Measurements from ENCODE around the gene PCED1B. TPM values are rescaled to one million over a fixed set of nuclear protein-coding genes. Genes with fewer than 3 reads are reported as not detected.
"Not testable (repeated sequence)": the region's sequence is repeated elsewhere in the genome, so short reads cannot be mapped to it uniquely, and the experiment has no call there.

Gene PCED1B
- total and polyA plus RNA-seq, 4 donors: 2.2 to 8.2 (median 3.8) TPM

DNA sequence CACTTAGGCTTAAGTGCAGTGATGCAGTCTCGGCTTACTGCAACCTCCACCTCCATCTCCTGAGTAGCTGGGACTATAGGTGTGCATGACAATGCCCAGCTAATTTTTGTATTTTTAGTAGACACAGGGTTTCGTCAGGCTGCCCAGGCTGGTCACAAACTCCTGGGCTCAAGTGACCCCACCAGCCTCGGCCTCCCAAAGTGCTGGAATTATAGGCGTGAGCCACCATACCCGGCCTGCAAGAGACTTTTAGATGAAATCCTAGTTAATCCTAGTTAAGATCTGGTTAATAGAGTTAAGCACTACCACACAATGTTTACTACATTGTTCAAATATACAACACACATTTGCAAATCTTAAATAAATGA, 196.8 kb downstream of the PCED1B start:
- WGBS, 2 donors: 92 to 95% methylated on average over 5 of the region's 5 CpGs
- Histone ChIP-seq H3K9ac (ENCODE audit: insufficient read depth in 1 of 2, low read length in 2 of 2) (no peak overlapping the region), H3K27me3 (ENCODE audit: control insufficient read depth in 3 of 3, insufficient read depth in 3 of 3, low read length in 2 of 3) (peaks cover 0 to 3% (median 0%) of the 10 kb centered on the region in 3 donors), H3K4me3 (no peak overlapping the region), H3K4me1 (ENCODE audit: control insufficient read depth in 5 of 5, insufficient read depth in 5 of 5, low read length in 5 of 5) (peaks cover 3 to 41% (median 10%) of the 10 kb centered on the region in 5 donors), H3K27ac (ENCODE audit: low read depth in 1 of 2, low read length in 1 of 2) (no peak overlapping the region), H3K36me3 (ENCODE audit: control insufficient read depth in 4 of 4, insufficient read depth in 4 of 4, low read length in 4 of 4) (no peaks in the 10 kb centered on the region), H3K9me3 (ENCODE audit: control insufficient read depth in 4 of 4, insufficient read depth in 3 of 4, low read length in 3 of 4) (no peaks in the 10 kb centered on the region)
- ATAC-seq (ENCODE audit: insufficient read depth, low FRiP score) (no peak), DNase-seq (no peak)
- TF ChIP-seq, protein P1, sequence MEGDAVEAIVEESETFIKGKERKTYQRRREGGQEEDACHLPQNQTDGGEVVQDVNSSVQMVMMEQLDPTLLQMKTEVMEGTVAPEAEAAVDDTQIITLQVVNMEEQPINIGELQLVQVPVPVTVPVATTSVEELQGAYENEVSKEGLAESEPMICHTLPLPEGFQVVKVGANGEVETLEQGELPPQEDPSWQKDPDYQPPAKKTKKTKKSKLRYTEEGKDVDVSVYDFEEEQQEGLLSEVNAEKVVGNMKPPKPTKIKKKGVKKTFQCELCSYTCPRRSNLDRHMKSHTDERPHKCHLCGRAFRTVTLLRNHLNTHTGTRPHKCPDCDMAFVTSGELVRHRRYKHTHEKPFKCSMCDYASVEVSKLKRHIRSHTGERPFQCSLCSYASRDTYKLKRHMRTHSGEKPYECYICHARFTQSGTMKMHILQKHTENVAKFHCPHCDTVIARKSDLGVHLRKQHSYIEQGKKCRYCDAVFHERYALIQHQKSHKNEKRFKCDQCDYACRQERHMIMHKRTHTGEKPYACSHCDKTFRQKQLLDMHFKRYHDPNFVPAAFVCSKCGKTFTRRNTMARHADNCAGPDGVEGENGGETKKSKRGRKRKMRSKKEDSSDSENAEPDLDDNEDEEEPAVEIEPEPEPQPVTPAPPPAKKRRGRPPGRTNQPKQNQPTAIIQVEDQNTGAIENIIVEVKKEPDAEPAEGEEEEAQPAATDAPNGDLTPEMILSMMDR (IDR thresholded peaks at IDR 0.05; ENCODE audit: control extremely low read depth, extremely low read depth): no peak

GRCh38 chr12:47276621-47277309, 197.3 kb downstream of the PCED1B start:
- WGBS, 2 donors: 19 to 25% methylated on average over 4 of the region's 4 CpGs
- Histone ChIP-seq H3K27me3 (ENCODE audit: control insufficient read depth in 3 of 3, insufficient read depth in 3 of 3, low read length in 2 of 3) (peaks cover 0 to 3% (median 0%) of the 10 kb centered on the region in 3 donors), H3K27ac (ENCODE audit: low read depth in 1 of 2, low read length in 1 of 2) (peak overlapping the region in 1 of 2 donors; percentile 46), H3K4me3 (no peak overlapping the region), H3K9ac (ENCODE audit: insufficient read depth in 1 of 2, low read length in 2 of 2) (no peak overlapping the region), H3K9me3 (ENCODE audit: control insufficient read depth in 4 of 4, insufficient read depth in 3 of 4, low read length in 3 of 4) (no peaks in the 10 kb centered on the region), H3K36me3 (ENCODE audit: control insufficient read depth in 4 of 4, insufficient read depth in 4 of 4, low read length in 4 of 4) (no peaks in the 10 kb centered on the region), H3K4me1 (ENCODE audit: control insufficient read depth in 5 of 5, insufficient read depth in 5 of 5, low read length in 5 of 5) (peaks cover 3 to 38% (median 10%) of the 10 kb centered on the region in 5 donors)
- TF ChIP-seq, protein P1 (IDR thresholded peaks at IDR 0.05; ENCODE audit: control extremely low read depth, extremely low read depth): no peak
- DNase-seq (peak; percentile 88 to 98 (median 96)), ATAC-seq (ENCODE audit: insufficient read depth, low FRiP score) (peak; percentile 59)

GRCh38 chr12:47277972-47278448, 198.6 kb downstream of the PCED1B start:
- H3K27ac ChIP-seq (ENCODE audit: low read depth in 1 of 2, low read length in 1 of 2): no peak overlapping the region
- no peak overlapping the region for H3K9ac ChIP-seq (ENCODE audit: insufficient read depth in 1 of 2, low read length in 2 of 2)
- H3K36me3 ChIP-seq (ENCODE audit: control insufficient read depth in 4 of 4, insufficient read depth in 4 of 4, low read length in 4 of 4): no peaks in the 10 kb centered on the region
- no peak overlapping the region for H3K4me3 ChIP-seq
- WGBS, 2 donors: 86 to 93% methylated on average over 1 of the region's 1 CpG
- no peaks in the 10 kb centered on the region for H3K9me3 ChIP-seq (ENCODE audit: control insufficient read depth in 4 of 4, insufficient read depth in 3 of 4, low read length in 3 of 4)
- TF ChIP-seq, protein P1 (IDR thresholded peaks at IDR 0.05; ENCODE audit: control extremely low read depth, extremely low read depth): no peak
- ATAC-seq (ENCODE audit: insufficient read depth, low FRiP score) (peak; percentile 54), DNase-seq (no peak)
- H3K27me3 ChIP-seq (ENCODE audit: control insufficient read depth in 3 of 3, insufficient read depth in 3 of 3, low read length in 2 of 3): peaks cover 0 to 3% (median 0%) of the 10 kb centered on the region in 3 donors
- H3K4me1 ChIP-seq (ENCODE audit: control insufficient read depth in 5 of 5, insufficient read depth in 5 of 5, low read length in 5 of 5): peaks cover 3 to 35% (median 10%) of the 10 kb centered on the region in 5 donors

DNA sequence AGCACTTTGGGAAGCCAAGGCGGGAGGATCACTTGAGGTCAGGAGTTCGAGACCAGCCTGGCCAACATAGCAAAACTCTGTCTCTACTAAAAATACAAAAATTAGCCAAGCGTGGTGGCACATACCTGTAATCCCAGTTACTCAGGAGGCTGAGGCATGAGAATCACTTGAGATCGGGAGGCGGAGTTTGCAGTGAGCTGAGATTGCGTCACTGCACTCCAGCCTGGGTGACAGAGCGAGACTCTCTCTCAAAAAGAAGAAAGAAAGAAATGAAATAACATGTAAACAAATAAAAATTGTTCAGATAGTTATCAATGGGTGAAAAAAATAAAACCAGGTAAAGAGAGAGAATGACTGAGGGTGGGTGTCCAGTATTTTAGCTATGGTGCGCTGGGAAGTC, 200.3 kb downstream of the PCED1B start:
- ATAC-seq (ENCODE audit: insufficient read depth, low FRiP score); H3K27ac ChIP-seq (ENCODE audit: low read depth in 1 of 2, low read length in 1 of 2); H3K36me3 ChIP-seq (ENCODE audit: control insufficient read depth in 4 of 4, insufficient read depth in 4 of 4, low read length in 4 of 4); DNase-seq; H3K4me3 ChIP-seq; H3K9me3 ChIP-seq (ENCODE audit: control insufficient read depth in 4 of 4, insufficient read depth in 3 of 4, low read length in 3 of 4); H3K9ac ChIP-seq (ENCODE audit: insufficient read depth in 1 of 2, low read length in 2 of 2); H3K27me3 ChIP-seq (ENCODE audit: control insufficient read depth in 3 of 3, insufficient read depth in 3 of 3, low read length in 2 of 3): not testable (repeated sequence)
- 93 to 94% methylated on average over 8 of the region's 8 CpGs for WGBS, 2 donors
- peaks cover 3 to 30% (median 10%) of the 10 kb centered on the region in 5 donors for H3K4me1 ChIP-seq (ENCODE audit: control insufficient read depth in 5 of 5, insufficient read depth in 5 of 5, low read length in 5 of 5)

Measured in lung (tissue), 12 donors.